ENCODE results near the gene FRMD4B.

The FRMD4B gene

DNA sequence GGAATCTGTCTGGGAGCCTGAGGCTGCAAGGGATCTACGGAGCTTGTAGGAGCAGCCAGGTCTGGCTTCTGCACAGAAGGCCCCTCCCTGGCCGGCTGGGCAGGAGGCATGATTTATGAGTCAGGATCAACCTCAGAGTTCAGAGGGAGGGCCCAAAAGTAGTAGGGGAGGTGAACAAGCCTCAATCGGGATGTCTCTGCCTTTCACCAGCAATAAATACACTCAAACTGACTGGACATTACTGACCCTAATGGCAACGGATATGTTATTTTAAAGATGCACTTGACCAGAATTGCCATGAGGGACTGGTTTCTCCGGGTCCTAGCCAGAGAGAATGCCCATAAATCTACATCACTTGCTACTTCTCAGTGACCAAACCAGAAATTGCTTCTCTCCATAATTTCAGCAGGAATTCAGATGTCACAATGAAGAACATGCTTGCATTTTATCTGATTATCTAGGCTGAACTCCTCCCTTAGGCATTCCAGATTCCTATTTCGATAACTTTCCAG is 153.9 kb downstream of the FRMD4B start:
- H3K27ac ChIP-seq (ENCODE audit: low read depth, low read length), result no peak overlapping the region
- H3K4me1 ChIP-seq (ENCODE audit: control insufficient read depth in 5 of 5, insufficient read depth in 5 of 5, low read length in 5 of 5), result peaks cover 0 to 4% (median 0%) of the 10 kb centered on the region in 5 donors
- peaks cover 0 to 14% (median 0%) of the 10 kb centered on the region in 5 donors for H3K36me3 ChIP-seq (ENCODE audit: control insufficient read depth in 5 of 5, insufficient read depth in 5 of 5, low read length in 5 of 5)
- no peaks in the 10 kb centered on the region for H3K9me3 ChIP-seq (ENCODE audit: control insufficient read depth in 5 of 5, low read length in 5 of 5)
- H3K27me3 ChIP-seq (ENCODE audit: control insufficient read depth in 5 of 5, insufficient read depth in 4 of 5, low read length in 5 of 5), result no peaks in the 10 kb centered on the region
- H3K4me3 ChIP-seq (ENCODE audit: low read depth in 1 of 5, low read length in 5 of 5), result no peak overlapping the region
- H3K9ac ChIP-seq (ENCODE audit: low read length in 5 of 5), result no peak overlapping the region

GRCh38 chr3:69226071-69226470 is 159.8 kb downstream of the FRMD4B start:
- no peaks in the 10 kb centered on the region for H3K27me3 ChIP-seq (ENCODE audit: control insufficient read depth in 5 of 5, insufficient read depth in 4 of 5, low read length in 5 of 5)
- H3K9ac ChIP-seq (ENCODE audit: low read length in 5 of 5), result no peak overlapping the region
- no peak overlapping the region for H3K27ac ChIP-seq (ENCODE audit: low read depth, low read length)
- no peaks in the 10 kb centered on the region for H3K4me1 ChIP-seq (ENCODE audit: control insufficient read depth in 5 of 5, insufficient read depth in 5 of 5, low read length in 5 of 5)
- no peak overlapping the region for H3K4me3 ChIP-seq (ENCODE audit: low read depth in 1 of 5, low read length in 5 of 5)
- H3K9me3 ChIP-seq (ENCODE audit: control insufficient read depth in 5 of 5, low read length in 5 of 5), result no peaks in the 10 kb centered on the region
- peaks cover 0 to 2% (median 0%) of the 10 kb centered on the region in 5 donors for H3K36me3 ChIP-seq (ENCODE audit: control insufficient read depth in 5 of 5, insufficient read depth in 5 of 5, low read length in 5 of 5)

DNA sequence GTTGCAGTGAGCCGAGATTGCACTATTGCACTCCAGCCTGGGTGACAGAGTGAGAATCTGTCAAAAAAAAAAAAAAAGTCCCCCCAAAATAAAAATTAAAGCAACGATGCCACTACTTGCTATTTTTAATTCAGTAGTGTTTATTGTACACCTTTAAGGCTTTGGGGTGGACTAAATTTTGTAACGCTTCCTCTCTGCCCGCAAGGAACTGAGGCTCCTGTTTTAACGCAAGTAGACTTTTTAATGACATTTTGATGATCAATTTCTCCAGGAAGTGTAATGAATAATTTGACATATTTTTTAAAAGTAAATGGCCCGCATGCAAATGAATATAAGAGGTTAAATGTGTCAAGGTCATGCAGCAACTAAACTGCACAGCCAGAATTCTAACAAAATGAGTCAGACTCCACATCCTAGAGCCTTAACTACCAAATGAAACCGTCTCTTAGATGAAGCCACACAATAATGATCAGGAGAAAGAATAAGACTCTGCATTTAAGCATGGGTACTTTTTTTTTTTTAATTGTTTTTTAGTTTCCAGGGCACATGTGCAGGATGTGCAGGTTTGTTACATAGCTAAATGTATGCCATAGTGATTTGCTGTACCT is 166.7 kb downstream of the FRMD4B start:
- Histone ChIP-seq H3K27me3 (ENCODE audit: control insufficient read depth in 5 of 5, insufficient read depth in 4 of 5, low read length in 5 of 5) (no peaks in the 10 kb centered on the region), H3K36me3 (ENCODE audit: control insufficient read depth in 5 of 5, insufficient read depth in 5 of 5, low read length in 5 of 5) (peaks cover 1 to 28% (median 4%) of the 10 kb centered on the region in 5 donors), H3K4me3 (ENCODE audit: low read depth in 1 of 5, low read length in 5 of 5) (no peak overlapping the region), H3K9me3 (ENCODE audit: control insufficient read depth in 5 of 5, low read length in 5 of 5) (no peaks in the 10 kb centered on the region), H3K9ac (ENCODE audit: low read length in 5 of 5) (no peak overlapping the region), H3K4me1 (ENCODE audit: control insufficient read depth in 5 of 5, insufficient read depth in 5 of 5, low read length in 5 of 5) (no peaks in the 10 kb centered on the region), H3K27ac (ENCODE audit: low read depth, low read length) (no peak overlapping the region)

- Histone ChIP-seq H3K9ac (ENCODE audit: low read length in 5 of 5) (no peak overlapping the region), H3K4me1 (ENCODE audit: control insufficient read depth in 5 of 5, insufficient read depth in 5 of 5, low read length in 5 of 5) (no peaks in the 10 kb centered on the region), H3K4me3 (ENCODE audit: low read depth in 1 of 5, low read length in 5 of 5) (no peak overlapping the region), H3K27me3 (ENCODE audit: control insufficient read depth in 5 of 5, insufficient read depth in 4 of 5, low read length in 5 of 5) (no peaks in the 10 kb centered on the region), H3K36me3 (ENCODE audit: control insufficient read depth in 5 of 5, insufficient read depth in 5 of 5, low read length in 5 of 5) (peaks cover 0 to 32% (median 5%) of the 10 kb centered on the region in 5 donors), H3K27ac (ENCODE audit: low read depth, low read length) (no peak overlapping the region), H3K9me3 (ENCODE audit: control insufficient read depth in 5 of 5, low read length in 5 of 5) (no peaks in the 10 kb centered on the region)
Measured at GRCh38 chr3:69218079-69218478, 167.8 kb downstream of the FRMD4B start.

GRCh38 chr3:69216981-69217380 is 168.9 kb downstream of the FRMD4B start:
- H3K4me1 ChIP-seq (ENCODE audit: control insufficient read depth in 5 of 5, insufficient read depth in 5 of 5, low read length in 5 of 5), result no peaks in the 10 kb centered on the region
- H3K9ac ChIP-seq (ENCODE audit: low read length in 5 of 5), result no peak overlapping the region
- H3K27me3 ChIP-seq (ENCODE audit: control insufficient read depth in 5 of 5, insufficient read depth in 4 of 5, low read length in 5 of 5), result no peaks in the 10 kb centered on the region
- H3K9me3 ChIP-seq (ENCODE audit: control insufficient read depth in 5 of 5, low read length in 5 of 5), result no peaks in the 10 kb centered on the region
- H3K36me3 ChIP-seq (ENCODE audit: control insufficient read depth in 5 of 5, insufficient read depth in 5 of 5, low read length in 5 of 5), result peaks cover 0 to 32% (median 5%) of the 10 kb centered on the region in 5 donors
- no peak overlapping the region for H3K27ac ChIP-seq (ENCODE audit: low read depth, low read length)
- no peak overlapping the region for H3K4me3 ChIP-seq (ENCODE audit: low read depth in 1 of 5, low read length in 5 of 5)

- Histone ChIP-seq H3K4me3 (ENCODE audit: low read depth in 1 of 5, low read length in 5 of 5) (no peak overlapping the region), H3K9ac (ENCODE audit: low read length in 5 of 5) (peak overlapping the region in 1 of 5 donors; percentile 41), H3K9me3 (ENCODE audit: control insufficient read depth in 5 of 5, low read length in 5 of 5) (no peaks in the 10 kb centered on the region), H3K27me3 (ENCODE audit: control insufficient read depth in 5 of 5, insufficient read depth in 4 of 5, low read length in 5 of 5) (no peaks in the 10 kb centered on the region), H3K36me3 (ENCODE audit: control insufficient read depth in 5 of 5, insufficient read depth in 5 of 5, low read length in 5 of 5) (peaks cover 0 to 29% (median 5%) of the 10 kb centered on the region in 5 donors), H3K4me1 (ENCODE audit: control insufficient read depth in 5 of 5, insufficient read depth in 5 of 5, low read length in 5 of 5) (no peaks in the 10 kb centered on the region), H3K27ac (ENCODE audit: low read depth, low read length) (no peak overlapping the region)
Measured at GRCh38 chr3:69214241-69214640, 171.6 kb downstream of the FRMD4B start.

DNA sequence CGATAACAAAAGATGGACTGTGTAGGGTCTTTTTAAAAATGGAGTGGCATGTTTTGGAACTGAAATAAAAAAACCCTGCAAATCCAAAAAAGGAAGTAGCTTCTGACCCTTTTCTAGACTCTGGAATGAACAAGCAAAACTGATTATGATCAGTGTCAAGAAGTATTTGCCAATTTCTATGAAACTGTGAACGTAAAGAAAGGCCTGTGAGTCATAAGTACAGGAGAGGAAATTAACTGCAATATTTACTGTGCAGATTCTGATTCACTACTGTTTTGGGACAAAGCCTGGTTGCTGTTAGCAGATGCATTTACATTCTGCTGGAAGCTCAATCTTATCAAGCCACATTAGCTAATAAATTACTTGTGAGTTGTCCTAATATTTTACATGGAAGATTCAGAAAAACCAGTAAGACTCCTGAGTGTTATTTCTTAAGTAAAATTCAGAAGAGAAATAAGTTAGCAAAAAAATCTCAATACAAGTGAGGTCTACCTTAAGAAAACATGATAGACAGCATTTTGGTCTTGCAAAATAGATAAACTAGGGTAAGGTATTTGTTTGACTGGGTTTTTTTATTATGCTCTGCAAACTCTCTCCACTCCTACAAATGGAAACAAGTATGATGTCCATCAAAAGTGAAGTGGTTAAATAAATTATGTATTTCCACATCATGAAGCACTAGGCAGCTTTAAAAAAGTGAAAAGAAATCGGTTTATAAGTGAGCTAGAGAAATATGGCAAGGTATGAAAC is 173.3 kb downstream of the FRMD4B start:
- H3K9me3 ChIP-seq (ENCODE audit: control insufficient read depth in 5 of 5, low read length in 5 of 5), result no peaks in the 10 kb centered on the region
- peaks cover 0 to 30% (median 5%) of the 10 kb centered on the region in 5 donors for H3K36me3 ChIP-seq (ENCODE audit: control insufficient read depth in 5 of 5, insufficient read depth in 5 of 5, low read length in 5 of 5)
- H3K27me3 ChIP-seq (ENCODE audit: control insufficient read depth in 5 of 5, insufficient read depth in 4 of 5, low read length in 5 of 5), result no peaks in the 10 kb centered on the region
- H3K4me1 ChIP-seq (ENCODE audit: control insufficient read depth in 5 of 5, insufficient read depth in 5 of 5, low read length in 5 of 5), result no peaks in the 10 kb centered on the region
- no peak overlapping the region for H3K27ac ChIP-seq (ENCODE audit: low read depth, low read length)
- no peak overlapping the region for H3K9ac ChIP-seq (ENCODE audit: low read length in 5 of 5)
- no peak overlapping the region for H3K4me3 ChIP-seq (ENCODE audit: low read depth in 1 of 5, low read length in 5 of 5)

DNA sequence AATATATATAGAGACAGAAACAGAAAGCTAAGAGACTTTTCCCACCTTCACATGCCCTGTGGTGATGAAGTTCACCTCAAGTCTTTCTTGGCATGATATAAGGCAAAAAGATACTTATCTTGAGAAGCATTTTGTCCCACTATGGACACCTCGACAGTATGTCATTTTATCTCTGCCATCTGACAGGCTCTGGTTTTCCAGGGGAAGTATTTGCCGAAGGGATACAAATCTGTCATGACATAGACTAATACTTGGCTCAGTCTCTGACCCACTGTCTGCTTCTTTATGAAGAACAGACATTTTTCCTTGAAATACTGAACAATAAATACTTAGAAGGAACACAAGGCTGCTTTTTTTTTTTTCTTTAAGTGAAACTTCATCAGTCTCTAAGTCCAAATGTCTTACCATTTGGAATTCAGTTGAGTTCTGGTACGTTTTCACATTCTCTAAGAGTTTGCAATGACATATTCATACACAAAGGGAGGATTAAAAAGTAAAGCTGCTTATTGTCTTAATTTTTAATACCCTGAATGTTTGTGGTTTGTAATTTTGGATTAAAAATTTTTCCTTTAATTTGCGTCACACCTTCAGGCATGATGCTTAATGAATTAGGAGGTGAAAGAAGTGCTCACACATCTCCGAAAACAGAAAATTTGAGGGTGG is 175.7 kb downstream of the FRMD4B start:
- Histone ChIP-seq H3K27ac (ENCODE audit: low read depth, low read length) (no peak overlapping the region), H3K4me3 (ENCODE audit: low read depth in 1 of 5, low read length in 5 of 5) (no peak overlapping the region)

DNA sequence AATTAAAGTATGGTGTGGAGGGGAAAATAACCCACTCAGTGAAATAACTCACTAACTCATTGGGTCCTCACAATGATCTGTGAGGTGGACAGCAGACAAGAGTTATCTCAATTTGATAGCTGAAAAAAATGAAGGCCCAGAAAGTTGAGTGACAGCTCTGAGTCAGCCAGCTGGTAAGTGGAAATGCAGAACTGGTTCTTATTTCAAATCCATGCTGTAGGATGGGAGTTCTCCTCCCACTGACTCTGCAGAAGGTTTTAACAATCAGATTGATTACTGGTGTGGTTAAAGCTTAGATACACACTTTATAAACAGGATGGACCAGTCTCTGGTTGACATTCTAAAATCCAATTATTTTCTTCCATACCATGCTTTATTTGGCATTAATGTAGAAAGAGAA is 176.5 kb downstream of the FRMD4B start:
- Histone ChIP-seq H3K27ac (ENCODE audit: low read depth, low read length) (no peak overlapping the region), H3K9ac (ENCODE audit: low read length in 5 of 5) (no peak overlapping the region), H3K27me3 (ENCODE audit: control insufficient read depth in 5 of 5, insufficient read depth in 4 of 5, low read length in 5 of 5) (no peaks in the 10 kb centered on the region), H3K4me3 (ENCODE audit: low read depth in 1 of 5, low read length in 5 of 5) (no peak overlapping the region), H3K4me1 (ENCODE audit: control insufficient read depth in 5 of 5, insufficient read depth in 5 of 5, low read length in 5 of 5) (no peaks in the 10 kb centered on the region), H3K9me3 (ENCODE audit: control insufficient read depth in 5 of 5, low read length in 5 of 5) (no peaks in the 10 kb centered on the region), H3K36me3 (ENCODE audit: control insufficient read depth in 5 of 5, insufficient read depth in 5 of 5, low read length in 5 of 5) (peaks cover 0 to 16% (median 4%) of the 10 kb centered on the region in 5 donors)

More for the DNA sequence above, 175.7 kb downstream of the FRMD4B start:
- no peaks in the 10 kb centered on the region for H3K27me3 ChIP-seq (ENCODE audit: control insufficient read depth in 5 of 5, insufficient read depth in 4 of 5, low read length in 5 of 5)
- no peak overlapping the region for H3K9ac ChIP-seq (ENCODE audit: low read length in 5 of 5)
- no peaks in the 10 kb centered on the region for H3K4me1 ChIP-seq (ENCODE audit: control insufficient read depth in 5 of 5, insufficient read depth in 5 of 5, low read length in 5 of 5)
- peaks cover 0 to 16% (median 5%) of the 10 kb centered on the region in 5 donors for H3K36me3 ChIP-seq (ENCODE audit: control insufficient read depth in 5 of 5, insufficient read depth in 5 of 5, low read length in 5 of 5)
- H3K9me3 ChIP-seq (ENCODE audit: control insufficient read depth in 5 of 5, low read length in 5 of 5), result no peaks in the 10 kb centered on the region

DNA sequence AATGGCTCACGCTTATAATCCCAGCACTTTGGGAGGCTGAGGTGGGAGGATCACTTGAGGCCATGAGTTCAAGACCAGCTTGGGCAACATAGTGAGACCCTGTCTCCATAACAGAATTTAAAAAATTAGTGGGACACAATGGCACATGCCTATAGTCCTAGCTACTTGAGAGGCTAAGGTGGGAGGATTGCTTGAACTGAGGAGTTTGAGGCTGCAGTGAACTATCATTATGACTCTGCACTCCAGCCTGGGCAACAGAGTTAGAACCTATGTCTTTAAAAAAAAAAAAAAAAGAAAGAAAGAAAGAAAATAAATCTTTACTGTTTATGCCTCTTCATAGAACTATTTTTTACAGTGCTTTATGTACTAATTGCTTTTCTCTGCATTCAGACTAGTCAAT is 178.9 kb downstream of the FRMD4B start:
- Histone ChIP-seq H3K4me1 (ENCODE audit: control insufficient read depth in 5 of 5, insufficient read depth in 5 of 5, low read length in 5 of 5) (no peaks in the 10 kb centered on the region), H3K4me3 (ENCODE audit: low read depth in 1 of 5, low read length in 5 of 5) (no peak overlapping the region), H3K27me3 (ENCODE audit: control insufficient read depth in 5 of 5, insufficient read depth in 4 of 5, low read length in 5 of 5) (no peaks in the 10 kb centered on the region), H3K36me3 (ENCODE audit: control insufficient read depth in 5 of 5, insufficient read depth in 5 of 5, low read length in 5 of 5) (peaks cover 0 to 11% (median 0%) of the 10 kb centered on the region in 5 donors), H3K27ac (ENCODE audit: low read depth, low read length) (no peak overlapping the region), H3K9me3 (ENCODE audit: control insufficient read depth in 5 of 5, low read length in 5 of 5) (no peaks in the 10 kb centered on the region), H3K9ac (ENCODE audit: low read length in 5 of 5) (no peak overlapping the region)
